Measurements from ENCODE around the gene ZDHHC11.
"Not testable (repeated sequence)": the region's sequence is repeated elsewhere in the genome, so short reads cannot be mapped to it uniquely, and the experiment has no call there.

ZDHHC11 gene

DNA sequence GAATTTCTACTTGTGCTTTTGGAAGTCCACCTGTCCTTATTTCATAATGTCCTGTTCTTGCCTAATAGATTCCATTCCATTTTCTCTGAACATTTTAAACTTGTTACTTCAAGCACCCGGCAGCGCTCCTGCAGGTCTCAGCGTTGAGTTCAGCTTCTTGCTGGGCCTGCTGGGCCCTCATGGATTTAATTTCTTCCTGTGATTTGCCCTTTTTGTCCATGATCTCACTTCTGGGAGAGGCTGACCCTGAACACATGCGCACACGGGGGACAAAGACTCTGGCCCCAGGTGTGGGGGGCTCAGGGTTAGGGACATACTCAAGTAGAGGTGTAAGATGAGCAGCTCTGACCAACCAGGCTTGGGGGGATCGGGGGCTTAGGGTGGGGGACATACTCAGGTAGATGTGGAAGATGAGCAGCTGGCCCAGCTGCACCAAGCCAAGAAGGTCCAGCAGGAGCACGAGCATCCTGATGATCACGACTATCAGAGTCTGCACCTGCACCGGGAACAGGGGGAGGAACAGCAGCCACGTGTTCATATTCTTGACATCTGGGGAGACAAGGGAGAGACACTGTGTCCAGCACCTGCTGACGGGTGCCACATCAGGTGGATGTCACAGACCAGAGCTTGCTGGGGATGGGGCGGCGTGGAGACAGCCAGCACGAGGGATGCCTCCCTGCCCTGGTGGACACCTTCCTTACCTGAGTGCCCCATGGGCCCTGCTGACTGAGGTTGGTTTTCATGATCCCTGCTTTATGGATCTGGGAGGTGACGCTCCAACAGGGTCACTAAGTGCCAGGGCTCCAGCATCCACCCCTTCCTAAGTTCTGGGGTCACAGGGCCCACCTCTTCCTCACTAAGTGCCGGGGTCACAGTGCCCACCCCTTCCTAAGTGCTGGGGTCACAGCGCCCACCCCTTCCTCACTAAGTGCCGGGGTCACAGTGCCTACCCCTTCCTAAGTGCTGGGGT is 102.5 kb downstream of the ZDHHC11 start:
- not testable (repeated sequence) for H3K36me3 Mint-ChIP-seq (ENCODE audit: low read depth)

DNA sequence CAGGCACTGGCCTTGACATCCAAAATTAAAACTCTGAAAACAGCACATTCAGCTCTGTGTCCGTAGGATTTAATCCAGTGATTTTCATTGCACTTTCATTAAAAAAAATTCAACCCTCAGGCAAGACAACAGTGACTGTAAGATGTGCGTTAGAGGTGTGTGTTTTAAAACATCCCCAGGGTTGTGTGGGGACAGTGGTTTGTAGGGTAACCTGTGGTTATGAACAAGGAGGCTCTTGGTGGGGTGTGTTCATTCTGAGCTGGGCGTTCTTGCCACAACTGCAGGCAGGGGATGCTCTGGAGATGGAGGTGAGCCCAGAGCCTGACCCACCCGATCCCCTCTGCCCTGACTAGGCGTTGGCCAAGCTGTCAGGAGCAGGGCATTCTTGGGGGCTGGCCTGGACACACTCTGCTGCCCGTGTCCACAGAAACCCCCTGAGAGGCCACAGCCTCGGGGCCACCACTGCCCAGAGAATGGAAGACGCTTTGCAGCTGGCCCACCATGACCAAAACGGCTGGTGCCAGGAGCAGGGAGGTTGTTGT is 103.4 kb downstream of the ZDHHC11 start:
- intact Hi-C loops (cut with micrococcal nuclease); H3K27me3 Mint-ChIP-seq; H3K4me3 Mint-ChIP-seq; H3K9me3 Mint-ChIP-seq; H3K36me3 Mint-ChIP-seq (ENCODE audit: low read depth); H3K27ac Mint-ChIP-seq; H3K4me1 Mint-ChIP-seq (ENCODE audit: low read depth): not testable (repeated sequence)

More for the DNA sequence above, 102.5 kb downstream of the ZDHHC11 start:
- H3K4me1 Mint-ChIP-seq (ENCODE audit: low read depth); H3K27ac Mint-ChIP-seq; H3K4me3 Mint-ChIP-seq; H3K27me3 Mint-ChIP-seq; intact Hi-C loops (cut with micrococcal nuclease); H3K9me3 Mint-ChIP-seq: not testable (repeated sequence)

DNA sequence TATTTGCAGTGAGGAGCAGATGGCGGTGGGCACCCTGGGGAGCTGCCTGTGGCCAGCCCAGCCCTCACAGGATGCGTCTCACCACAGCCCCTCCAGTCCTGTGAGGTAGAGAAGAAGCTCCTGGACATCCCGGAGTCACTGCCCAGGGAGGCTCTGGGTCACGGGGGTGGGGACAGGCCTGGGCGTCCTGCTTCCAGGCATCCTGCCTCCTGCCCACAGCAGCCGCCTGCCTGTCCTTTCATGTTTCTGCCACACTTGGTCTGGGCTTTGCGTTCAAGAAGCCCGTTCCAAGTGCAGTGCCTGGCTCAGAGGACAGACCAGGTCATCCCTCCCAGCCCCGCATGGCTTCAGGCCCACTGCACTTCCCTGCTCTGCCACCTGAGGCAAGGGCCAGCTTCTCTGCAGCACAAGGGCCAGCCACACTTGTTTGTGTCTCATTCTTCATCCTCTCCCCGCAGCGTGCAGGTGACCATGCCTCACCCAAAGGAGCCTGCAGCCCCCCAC is 104.5 kb downstream of the ZDHHC11 start:
- Mint-ChIP-seq H3K36me3 (ENCODE audit: low read depth) (no peaks in the 10 kb centered on the region), H3K4me1 (ENCODE audit: low read depth) (no peaks in the 10 kb centered on the region), H3K27ac (no peak overlapping the region), H3K9me3 (no peaks in the 10 kb centered on the region), H3K4me3 (no peak overlapping the region), H3K27me3 (no peaks in the 10 kb centered on the region)
- intact Hi-C loops (cut with micrococcal nuclease) = no loop called here
